Thyroid gland (tissue), 4 donors: ENCODE results near the gene TMEM132A. TPM values are rescaled to one million over a fixed set of nuclear protein-coding genes. Genes with fewer than 3 reads are reported as not detected.

ENCODE experiments used
- DNase-seq, 2 donors: peaks; one replicate each; pipeline ENCODE4 v3.0.0-alpha.2; 2019
- H3K27ac ChIP-seq, 3 donors: fragments of 200-600 bp; sonication (generic); 1 replicate in 2 of 3; 2 replicates in 1 of 3; pipeline ENCODE4 v1.5.1; 2016 to 2019; ENCODE audit warnings: mild to moderate bottlenecking in 1 of 3, moderate library complexity in 1 of 3
- H3K27me3 ChIP-seq: fragments of 200-600 bp; sonication (generic); one replicate; pipeline ENCODE4 v1.5.1; 2019
- H3K36me3 ChIP-seq, 2 donors: fragments of 200-600 bp; sonication (generic); one replicate each; pipeline ENCODE4 v1.5.1; 2016 to 2019
- H3K4me1 ChIP-seq, 2 donors: fragments of 200-600 bp; sonication (generic); one replicate each; pipeline ENCODE4 v1.5.1; 2017 to 2019
- H3K4me3 ChIP-seq, 3 donors: fragments of 200-600 bp; sonication (generic); replicated peaks in 1 of 3; 1 replicate in 2 of 3; 2 replicates in 1 of 3; pipeline ENCODE4 v1.5.1; 2016; ENCODE audit warnings: mild to moderate bottlenecking in 1 of 3
- H3K9me3 ChIP-seq: fragments of 200-600 bp; sonication (generic); one replicate; pipeline ENCODE4 v1.5.1; 2017
- CTCF ChIP-seq, 6 experiments: fragments of 200-600 bp in 3 of 6; fragments of 450-650 bp in 3 of 6; sonication (generic) in 3 of 6; IDR thresholded peaks; one replicate each; pipeline ENCODE4 v1.5.1; 2016 to 2019; ENCODE audit warnings: antibody characterized with exemption in 6 of 6, mild to moderate bottlenecking in 2 of 6, inconsistent platforms in 1 of 6, moderate library complexity in 1 of 6
- POLR2A ChIP-seq, 2 donors: fragments of 450-650 bp; IDR thresholded peaks; one replicate each; pipeline ENCODE4 v1.6.1; 2017; ENCODE audit warnings: antibody characterized with exemption in 2 of 2, mild to moderate bottlenecking in 2 of 2, moderate library complexity in 1 of 2
- WGBS, 2 donors: methylation state at CpG; one replicate each; pipeline ENCODE4 v1.1.5; 2017; 5-methylcytosine and 5-hydroxymethylcytosine counted together
- intact Hi-C: fragments of 100-400 bp; cut with DNase I; formaldehyde crosslinking; loops from one replicate; pipeline ENCODE4 v1.15.1; 2023
- total RNA-seq, 4 donors: library from RNA; depleted of rRNA; stranded (reverse); fragments of >200 nt; gene quantifications; one replicate each; pipeline ENCODE4 v1.2.3, GENCODE V29; 2016

TMEM132A gene
- total RNA-seq, 4 donors from 2014 or later = 3.3 to 8.3 (median 3.9) TPM

- Histone ChIP-seq H3K4me1 (no peaks in the 10 kb centered on the region), H3K36me3 (peaks cover 16 to 31% of the 10 kb centered on the region in 2 donors), H3K4me3 (no peak overlapping the region), H3K9me3 (no peaks in the 10 kb centered on the region), H3K27ac (no peak overlapping the region), H3K27me3 (no peaks in the 10 kb centered on the region)
- intact Hi-C loops = no loop called here
- WGBS, 2 donors = 57 to 63% methylated on average over 4 to 5 of the region's 5 CpGs
- no peak for DNase-seq
- TF ChIP-seq POLR2A (IDR thresholded peaks at IDR 0.05) = no peak
- TF ChIP-seq CTCF (IDR thresholded peaks at IDR 0.05) = no peak
Measured at GRCh38 chr11:60890696-60891095, 33.6 kb upstream of the TMEM132A start.

GRCh38 chr11:60891103-60891741, 33.0 kb upstream of the TMEM132A start:
- WGBS, 2 donors = 72% methylated on average over 7 of the region's 7 CpGs
- DNase-seq = peak; percentile 61 to 64
- Histone ChIP-seq H3K36me3 (peaks cover 21 to 36% of the 10 kb centered on the region in 2 donors), H3K27ac (no peak overlapping the region), H3K4me1 (no peaks in the 10 kb centered on the region), H3K4me3 (no peak overlapping the region), H3K27me3 (no peaks in the 10 kb centered on the region), H3K9me3 (no peaks in the 10 kb centered on the region)
- no peak for TF ChIP-seq POLR2A (IDR thresholded peaks at IDR 0.05)
- no peak for TF ChIP-seq CTCF (IDR thresholded peaks at IDR 0.05)
- intact Hi-C loops = no loop called here

- WGBS, 2 donors = 84 to 92% methylated on average over 5 of the region's 5 CpGs
- peaks cover 59 to 71% of the 10 kb centered on the region in 2 donors for H3K36me3 ChIP-seq
- TF ChIP-seq POLR2A (IDR thresholded peaks at IDR 0.05) (no peak), CTCF (IDR thresholded peaks at IDR 0.05) (no peak)
- intact Hi-C loops = loop anchor here (5.0 kb wide), 1 partner anchor 68 kb away; no protein-coding TSS in a partner anchor
- no peaks in the 10 kb centered on the region for H3K27me3 ChIP-seq
- no peaks in the 10 kb centered on the region for H3K4me1 ChIP-seq
- no peaks in the 10 kb centered on the region for H3K9me3 ChIP-seq
- H3K27ac ChIP-seq = no peak overlapping the region
- DNase-seq = no peak
- H3K4me3 ChIP-seq = no peak overlapping the region
Measured at GRCh38 chr11:60895687-60896086, 28.6 kb upstream of the TMEM132A start.

- Histone ChIP-seq H3K4me1 (no peaks in the 10 kb centered on the region), H3K27me3 (no peaks in the 10 kb centered on the region), H3K4me3 (no peak overlapping the region), H3K9me3 (no peaks in the 10 kb centered on the region), H3K27ac (no peak overlapping the region), H3K36me3 (peaks cover 75 to 87% of the 10 kb centered on the region in 2 donors)
- no peak for DNase-seq
- WGBS, 2 donors = 90 to 97% methylated on average over 4 of the region's 4 CpGs
- intact Hi-C loops = loop anchor here (5.0 kb wide), 1 partner anchor 70 kb away; no protein-coding TSS in a partner anchor
- no peak for TF ChIP-seq CTCF (IDR thresholded peaks at IDR 0.05)
- no peak for TF ChIP-seq POLR2A (IDR thresholded peaks at IDR 0.05)
Measured at GRCh38 chr11:60897496-60897895, 26.8 kb upstream of the TMEM132A start.
